ENCODE results near the gene PLXNA2. TPM values are rescaled to one million over a fixed set of nuclear protein-coding genes. Genes with fewer than 3 reads are reported as not detected.

PLXNA2 gene
- total and polyA plus RNA-seq, 2 of the 4 experiments (the other 2 are of a cell fraction) = 0.72 to 1.1 TPM

- CTCF ChIA-PET = no interaction called here
Measured at GRCh38 chr1:208173749-208174148, 70.4 kb downstream of the PLXNA2 start.

More at GRCh38 chr1:208173749-208174148, 70.4 kb downstream of the PLXNA2 start:
- Histone ChIP-seq H2BK120ac (ENCODE audit: low read depth, low read length) (no peak overlapping the region), H2AFZ (replicated peaks; ENCODE audit: low read length, poor library complexity) (no peak overlapping the region), H3K4ac (ENCODE audit: low read depth, low read length) (no peak overlapping the region), H3K27ac (ENCODE audit: insufficient read depth, low read length) (no peak overlapping the region), H3K4me2 (ENCODE audit: low read depth, low read length) (no peak overlapping the region), H3K23ac (ENCODE audit: low read depth, low read length) (no peak overlapping the region), H3K27me3 (ENCODE audit: control insufficient read depth, insufficient read depth, low read length) (no peaks in the 10 kb centered on the region), H4K20me1 (ENCODE audit: insufficient read depth, low read length) (no peaks in the 10 kb centered on the region), H3K79me1 (ENCODE audit: low read depth in 1 of 2, low read length in 2 of 2) (peaks cover 0 to 20% of the 10 kb centered on the region in 2 experiments; a peak in 2 of 4 replicates), H2BK5ac (ENCODE audit: low read depth, low read length, poor library complexity, severe bottlenecking) (no peak overlapping the region), H3K14ac (replicated peaks; ENCODE audit: low read depth, low read length) (no peak overlapping the region), H4K8ac (ENCODE audit: low read depth in 2 of 2, low read length in 2 of 2) (no peak overlapping the region), H3K18ac (ENCODE audit: low read depth, low read length) (no peak overlapping the region), H4K5ac (ENCODE audit: low read depth, low read length) (no peak overlapping the region), H3K36me3 (ENCODE audit: control insufficient read depth, insufficient read depth, low read length) (no peaks in the 10 kb centered on the region), H3K9ac (ENCODE audit: low read depth, low read length) (no peak overlapping the region), H2AK5ac (ENCODE audit: low read depth, low read length) (no peak overlapping the region), H3K9me3 (ENCODE audit: control insufficient read depth, insufficient read depth, low read length) (no peaks in the 10 kb centered on the region), H3K4me3 (ENCODE audit: insufficient read depth, low read depth, low read length) (no peak overlapping the region), H3K4me1 (ENCODE audit: control insufficient read depth, insufficient read depth, low read length) (peaks cover 8% of the 10 kb centered on the region), H3K9me1 (ENCODE audit: insufficient read depth, low read length) (peaks cover 11% of the 10 kb centered on the region), H4K91ac (ENCODE audit: insufficient read depth, low read depth, low read length) (no peak overlapping the region), H3K56ac (ENCODE audit: extremely low read depth, insufficient read depth, low read length) (no peak overlapping the region), H2BK15ac (ENCODE audit: low read depth, low read length) (no peak overlapping the region), H2BK20ac (ENCODE audit: low read depth, low read length) (no peak overlapping the region), H2AK9ac (replicated peaks; ENCODE audit: low read depth, low read length, poor library complexity) (no peak overlapping the region)
- BruUV-seq (replicated peaks) = no TSS peak
- ATAC-seq (ENCODE audit: low read depth) (no peak), DNase-seq (no peak)
- TF ChIP-seq ELK1 (IDR thresholded peaks at IDR 0.05; ENCODE audit: borderline replicate concordance, low read depth, low read length) (no peak), BHLHE40 (IDR thresholded peaks at IDR 0.05; ENCODE audit: low read depth, low read length) (no peak)
- TF ChIP-seq, protein P1, sequence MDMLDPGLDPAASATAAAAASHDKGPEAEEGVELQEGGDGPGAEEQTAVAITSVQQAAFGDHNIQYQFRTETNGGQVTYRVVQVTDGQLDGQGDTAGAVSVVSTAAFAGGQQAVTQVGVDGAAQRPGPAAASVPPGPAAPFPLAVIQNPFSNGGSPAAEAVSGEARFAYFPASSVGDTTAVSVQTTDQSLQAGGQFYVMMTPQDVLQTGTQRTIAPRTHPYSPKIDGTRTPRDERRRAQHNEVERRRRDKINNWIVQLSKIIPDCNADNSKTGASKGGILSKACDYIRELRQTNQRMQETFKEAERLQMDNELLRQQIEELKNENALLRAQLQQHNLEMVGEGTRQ (IDR thresholded peaks at IDR 0.05; ENCODE audit: low read depth, low read length) = no peak
- POLR2A ChIA-PET (ENCODE audit: unreplicated experiment) = no interaction called here
- WGBS, 2 experiments (ENCODE audit: extremely low coverage in 2 of 2, insufficient read length in 1 of 2) = no CpG with 5 or more reads among the region's 6 CpGs
- in situ Hi-C loops (cut with MboI; ENCODE audit: low sequenced_read_pairs) (no loop called here), dilution Hi-C loops (cut with HindIII; ENCODE audit: low sequenced_read_pairs, unreplicated experiment) (no loop called here), intact Hi-C loops (cut with micrococcal nuclease) (no loop called here)
